Caco-2 (cell line): Measurements from ENCODE around the gene SLC37A1. TPM values are rescaled to one million over a fixed set of nuclear protein-coding genes. Genes with fewer than 3 reads are reported as not detected.

Experiments
- BruUV-seq: library from RNA; stranded (reverse); fragments of 400-500 nt; replicated peaks from 2 replicates; lab custom pipeline; 2021; lab: Mats Ljungman, UMichigan
- CTCF ChIA-PET: fragments of 300-600 bp; sonication (Branson Sonifier 250); formaldehyde crosslinking; loops from one replicate; lab custom pipeline; 2022; ENCODE audit warnings: antibody characterized with exemption; lab: Charles Lee
- POLR2A ChIA-PET: fragments of 300-600 bp; sonication (Branson Sonifier 250); formaldehyde crosslinking; loops from one replicate; lab custom pipeline; 2022; ENCODE audit warnings: antibody characterized with exemption; lab: Charles Lee
- DNase-seq, 2 experiments: peaks; one replicate each; pipeline versions ENCODE4 v3.0.0 to v3.0.0-alpha.2; 2020 to 2022
- H3K27me3 ChIP-seq: replicated peaks from 2 replicates; pipeline ENCODE4 v1.6.0; 2011; ENCODE audit warnings: low read length; ENCODE audit not compliant: control insufficient read depth, insufficient read depth
- H3K36me3 ChIP-seq: 2 replicates; pipeline ENCODE4 v1.5.1; 2011; ENCODE audit warnings: low read length; ENCODE audit not compliant: control insufficient read depth, insufficient read depth
- H3K4me1 ChIP-seq: fragments of 250-450 bp; sonication (Bioruptor Pico); 2 replicates; pipeline ENCODE4 v1.5.1; 2020; ENCODE audit warnings: mild to moderate bottlenecking
- H3K4me3 ChIP-seq: 2 replicates; pipeline ENCODE4 v1.5.1; 2011; ENCODE audit warnings: low read depth, mild to moderate bottlenecking, control low read depth, low read length
- H3K9me3 ChIP-seq: fragments of 250-450 bp; sonication (Bioruptor Pico); 2 replicates; pipeline ENCODE4 v1.5.1; 2020; ENCODE audit warnings: mild to moderate bottlenecking, moderate library complexity
- H3K27ac Mint-ChIP-seq: one replicate; pipeline ENCODE4 v1.8.0; 2022; ENCODE audit warnings: mixed read lengths; ENCODE audit not compliant: unreplicated experiment
- H3K27me3 Mint-ChIP-seq: one replicate; pipeline ENCODE4 v1.8.0; 2022; ENCODE audit warnings: mixed read lengths; ENCODE audit not compliant: insufficient read depth, unreplicated experiment
- H3K36me3 Mint-ChIP-seq: one replicate; pipeline ENCODE4 v1.8.0; 2022; ENCODE audit warnings: mild to moderate bottlenecking, mixed read lengths; ENCODE audit not compliant: insufficient read depth, unreplicated experiment
- H3K4me1 Mint-ChIP-seq: one replicate; pipeline ENCODE4 v1.8.0; 2022; ENCODE audit warnings: low read depth, mixed read lengths; ENCODE audit not compliant: unreplicated experiment
- H3K4me3 Mint-ChIP-seq: one replicate; pipeline ENCODE4 v1.8.0; 2022; ENCODE audit warnings: mild to moderate bottlenecking, moderate library complexity, mixed read lengths; ENCODE audit not compliant: unreplicated experiment
- H3K9me3 Mint-ChIP-seq: one replicate; pipeline ENCODE4 v1.8.0; 2022; ENCODE audit warnings: mixed read lengths; ENCODE audit not compliant: unreplicated experiment
- CTCF ChIP-seq, 2 experiments: fragments of 200-600 bp in 1 of 2; IDR thresholded peaks; 1 replicate in 1 of 2; 2 replicates in 1 of 2; pipeline versions ENCODE4 v1.5.1 to v1.8.0; 2011 to 2022; ENCODE audit warnings: antibody characterized with exemption in 1 of 2, control low read depth in 1 of 2, inconsistent platforms in 1 of 2, low read depth in 1 of 2, low read length in 1 of 2, mild to moderate bottlenecking in 1 of 2, moderate library complexity in 1 of 2; ENCODE audit not compliant: insufficient read depth in 1 of 2, severe bottlenecking in 1 of 2, unreplicated experiment in 1 of 2
- intact Hi-C: fragments of 100-400 bp; cut with micrococcal nuclease; formaldehyde crosslinking; loops from one replicate; pipeline ENCODE4 v1.10.0; 2022; ENCODE audit not compliant: unreplicated experiment
- total RNA-seq: library from RNA; stranded (reverse); gene quantifications from 2 replicates; pipeline ENCODE4 v1.2.3, GENCODE V29; 2022

Gene SLC37A1
- total RNA-seq, 1 experiment from 2014 or later = 9.8 TPM

DNA sequence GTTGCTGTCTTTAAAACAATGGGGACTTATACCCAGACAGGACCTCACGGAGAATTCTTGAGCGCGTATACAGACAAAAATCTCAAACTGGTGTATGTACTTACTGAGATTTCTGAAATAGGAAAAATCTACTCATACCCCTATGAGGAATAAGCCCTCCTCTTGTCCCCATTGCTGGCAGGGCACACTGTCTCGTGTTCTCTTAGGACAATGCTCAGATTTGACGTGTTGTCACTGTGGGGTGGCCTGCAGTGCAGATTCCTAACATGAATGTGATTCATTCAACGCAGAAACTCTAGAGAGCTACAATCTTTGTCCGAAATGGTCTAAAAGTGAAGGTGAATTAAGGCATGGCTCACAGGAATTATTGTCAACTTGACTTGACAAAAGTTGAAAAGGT is 108.6 kb downstream of the SLC37A1 start:
- ChIA-PET CTCF (interaction anchor here (1.4 kb wide), 1 partner anchor 32 kb away, joined by 3 read pairs; no protein-coding TSS in a partner anchor), POLR2A (no interaction called here)
- no peak overlapping the region for H3K4me3 Mint-ChIP-seq
- no peak for TF ChIP-seq CTCF (IDR thresholded peaks at IDR 0.05; ENCODE audit: insufficient read depth in 1 of 2, low read depth in 1 of 2, low read length in 1 of 2, severe bottlenecking in 1 of 2, unreplicated experiment in 1 of 2)
- no peak overlapping the region for H3K27ac Mint-ChIP-seq
- H3K9me3 ChIP-seq = no peaks in the 10 kb centered on the region
- H3K36me3 Mint-ChIP-seq = no peaks in the 10 kb centered on the region
- H3K4me1 Mint-ChIP-seq = peaks cover 14% of the 10 kb centered on the region
- no peaks in the 10 kb centered on the region for H3K36me3 ChIP-seq
- H3K4me3 ChIP-seq = no peak overlapping the region
- no peaks in the 10 kb centered on the region for H3K27me3 Mint-ChIP-seq
- H3K9me3 Mint-ChIP-seq = no peaks in the 10 kb centered on the region
- H3K4me1 ChIP-seq = peaks cover 22% of the 10 kb centered on the region
- intact Hi-C loops = no loop called here
- H3K27me3 ChIP-seq = no peaks in the 10 kb centered on the region
- no peak for DNase-seq
- no TSS peak for BruUV-seq

- H3K4me3 ChIP-seq = no peak overlapping the region
- peak overlapping the region; percentile 61 for H3K4me3 Mint-ChIP-seq
- no peaks in the 10 kb centered on the region for H3K27me3 ChIP-seq
- no peak for TF ChIP-seq CTCF (IDR thresholded peaks at IDR 0.05; ENCODE audit: insufficient read depth in 1 of 2, low read depth in 1 of 2, low read length in 1 of 2, severe bottlenecking in 1 of 2, unreplicated experiment in 1 of 2)
- H3K27ac Mint-ChIP-seq = peak overlapping the region; percentile 78
- intact Hi-C loops = no loop called here
- no peaks in the 10 kb centered on the region; the same call in 1 of the 2 replicates for H3K9me3 ChIP-seq
- peaks cover 22% of the 10 kb centered on the region for H3K4me1 ChIP-seq
- H3K36me3 Mint-ChIP-seq = no peaks in the 10 kb centered on the region
- no peak for DNase-seq
- H3K9me3 Mint-ChIP-seq = no peaks in the 10 kb centered on the region
- no peaks in the 10 kb centered on the region for H3K36me3 ChIP-seq
- no TSS peak for BruUV-seq
- CTCF ChIA-PET = no interaction called here
- no peaks in the 10 kb centered on the region for H3K27me3 Mint-ChIP-seq
- peaks cover 14% of the 10 kb centered on the region for H3K4me1 Mint-ChIP-seq
- POLR2A ChIA-PET = no interaction called here
Observed at GRCh38 chr21:42623694-42624093, 110.0 kb downstream of the SLC37A1 start.

DNA sequence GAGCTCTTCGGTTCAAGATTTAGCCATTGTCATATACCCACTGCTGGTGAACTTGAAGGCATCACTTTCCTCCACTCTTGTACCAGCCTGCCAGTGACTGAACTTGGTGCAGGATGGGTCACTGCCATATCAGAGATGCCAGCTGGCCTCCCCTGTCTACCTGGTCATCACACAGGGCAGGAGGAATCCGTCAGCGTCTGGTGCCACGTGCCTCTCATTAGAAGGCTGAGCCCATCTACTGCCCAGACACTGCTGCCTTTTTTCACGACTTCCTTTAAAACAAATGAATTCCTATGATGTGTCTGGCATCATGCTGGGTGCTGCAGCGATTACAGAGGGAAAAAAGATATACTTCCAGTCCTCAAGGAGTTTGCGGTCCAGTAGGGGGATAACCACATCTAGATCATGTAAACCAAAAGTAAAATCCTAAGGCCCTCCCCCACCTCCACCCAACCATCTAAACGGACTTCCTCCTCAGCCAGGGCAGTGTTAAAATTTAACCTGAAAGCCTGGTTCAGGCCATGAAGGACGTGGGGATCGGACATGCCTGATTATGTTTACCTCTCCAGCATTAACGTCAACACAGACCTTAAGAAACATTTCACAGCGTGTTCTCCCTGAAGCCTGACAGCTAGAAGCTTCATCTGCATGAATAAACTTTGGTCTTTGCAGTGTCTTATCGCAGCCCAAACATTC is 110.6 kb downstream of the SLC37A1 start:
- Histone ChIP-seq H3K36me3 (no peaks in the 10 kb centered on the region), H3K4me1 (peaks cover 22% of the 10 kb centered on the region), H3K27me3 (no peaks in the 10 kb centered on the region), H3K9me3 (no peaks in the 10 kb centered on the region; the same call in 1 of the 2 replicates), H3K4me3 (no peak overlapping the region)
- ChIA-PET POLR2A (no interaction called here), CTCF (interaction anchor here (0.8 kb wide), 1 partner anchor 30 kb away, joined by 4 read pairs; no protein-coding TSS in a partner anchor)
- Mint-ChIP-seq H3K4me3 (peak overlapping the region; percentile 61), H3K27ac (peak overlapping the region; percentile 78), H3K36me3 (no peaks in the 10 kb centered on the region), H3K4me1 (peaks cover 14% of the 10 kb centered on the region), H3K27me3 (no peaks in the 10 kb centered on the region), H3K9me3 (no peaks in the 10 kb centered on the region)
- no TSS peak for BruUV-seq
- intact Hi-C loops = no loop called here
- DNase-seq = peak; percentile 60 to 68
- no peak for TF ChIP-seq CTCF (IDR thresholded peaks at IDR 0.05; ENCODE audit: insufficient read depth in 1 of 2, low read depth in 1 of 2, low read length in 1 of 2, severe bottlenecking in 1 of 2, unreplicated experiment in 1 of 2)
